Stimulated activated CD4-positive, alpha-beta T cell treated with anti-CD3 and anti-CD28 coated beads, Interleukin-15, amount 100 ng/mL, for 24 hours (primary cell): ENCODE measurements around the gene ART1.
A peak's percentile ranks its signal among the peaks of the same experiment; 100 is the strongest.
"Not testable (repeated sequence)": the region's sequence is repeated elsewhere in the genome, so short reads cannot be mapped to it uniquely, and the experiment has no call there.

Experiments used
- DNase-seq: peaks from one replicate; pipeline ENCODE4 v3.0.0-alpha.2; 2020

The ART1 gene

GRCh38 chr11:3644817-3645235, at the start of gene ART1:
TSS of gene ART1 (plus strand) at chr11:3645128. CDS start at chr11:3659214, 14,086 bp downstream.
- no peak for DNase-seq

- DNase-seq: not testable (repeated sequence)
Observed at GRCh38 chr11:3597743-3598142, 47.2 kb upstream of the ART1 start.

GRCh38 chr11:3600201-3600600, 44.7 kb upstream of the ART1 start:
- DNase-seq: not testable (repeated sequence)

- DNase-seq: no peak
Observed at GRCh38 chr11:3604167-3604566, 40.8 kb upstream of the ART1 start.

- DNase-seq: no peak
Observed at GRCh38 chr11:3605283-3605662, 39.7 kb upstream of the ART1 start.

GRCh38 chr11:3605771-3606203, 39.1 kb upstream of the ART1 start:
- no peak for DNase-seq

GRCh38 chr11:3609416-3610265, 35.3 kb upstream of the ART1 start:
- DNase-seq: peak; percentile 25

- no peak for DNase-seq
Observed at GRCh38 chr11:3610846-3611245, 34.1 kb upstream of the ART1 start.

GRCh38 chr11:3611976-3612678, 32.8 kb upstream of the ART1 start:
- DNase-seq: no peak

- no peak for DNase-seq
Observed at GRCh38 chr11:3613998-3614741, 30.8 kb upstream of the ART1 start.

GRCh38 chr11:3614742-3615171, 30.2 kb upstream of the ART1 start:
- peak; percentile 73 for DNase-seq

GRCh38 chr11:3615998-3616397, 28.9 kb upstream of the ART1 start:
- no peak for DNase-seq

- DNase-seq: no peak
Observed at GRCh38 chr11:3616721-3617460, 28.0 kb upstream of the ART1 start.

GRCh38 chr11:3617990-3618389, 26.9 kb upstream of the ART1 start:
- no peak for DNase-seq

GRCh38 chr11:3622521-3622920, 22.4 kb upstream of the ART1 start:
- DNase-seq: no peak

- DNase-seq: no peak
Observed at GRCh38 chr11:3623121-3623520, 21.8 kb upstream of the ART1 start.

- DNase-seq: no peak
Observed at GRCh38 chr11:3623767-3624458, 21.0 kb upstream of the ART1 start.

GRCh38 chr11:3626250-3626960, 18.5 kb upstream of the ART1 start:
- peak; percentile 32 for DNase-seq

- no peak for DNase-seq
Observed at GRCh38 chr11:3627291-3627690, 17.6 kb upstream of the ART1 start.

GRCh38 chr11:3631331-3631730, 13.6 kb upstream of the ART1 start:
- DNase-seq: no peak

- no peak for DNase-seq
Observed at GRCh38 chr11:3632070-3632660, 12.8 kb upstream of the ART1 start.
